Stomach (tissue), 9 donors: ENCODE results near the gene AKAP7. TPM values are rescaled to one million over a fixed set of nuclear protein-coding genes. Genes with fewer than 3 reads are reported as not detected.

Source experiments
- DNase-seq, 2 donors: peaks; one replicate each; pipeline versions ENCODE4 v3.0.0 to v3.0.0-alpha.2; 2013 to 2019
- H3K27ac ChIP-seq, 5 donors: fragments of 200-600 bp in 4 of 5; sonication (generic) in 4 of 5; one replicate each; pipeline ENCODE4 v1.5.1; 2013 to 2019; ENCODE audit warnings: mild to moderate bottlenecking in 1 of 5, moderate library complexity in 1 of 5
- H3K27me3 ChIP-seq, 3 donors: fragments of 200-600 bp; sonication (generic); one replicate each; pipeline ENCODE4 v1.5.1; 2017 to 2019; ENCODE audit warnings: mixed run types in 1 of 3
- H3K36me3 ChIP-seq, 4 donors: fragments of 200-600 bp; sonication (generic); 1 replicate in 3 of 4; 2 replicates in 1 of 4; pipeline ENCODE4 v1.5.1; 2016 to 2019
- H3K4me1 ChIP-seq, 4 donors: fragments of 200-600 bp; sonication (generic); one replicate each; pipeline ENCODE4 v1.5.1; 2016 to 2019
- H3K4me3 ChIP-seq, 4 donors: fragments of 200-600 bp; sonication (generic) in 3 of 4; one replicate each; pipeline ENCODE4 v1.5.1; 2016 to 2019; ENCODE audit warnings: mild to moderate bottlenecking in 1 of 4
- H3K9me3 ChIP-seq, 4 donors: fragments of 200-600 bp; sonication (generic); one replicate each; pipeline ENCODE4 v1.5.1; 2016 to 2019
- CTCF ChIP-seq, 7 experiments: fragments of 450-650 bp in 4 of 7; fragments of 200-600 bp in 3 of 7; sonication (generic) in 3 of 7; IDR thresholded peaks; one replicate each; pipeline ENCODE4 v1.5.1; 2016 to 2019; ENCODE audit warnings: antibody characterized with exemption in 7 of 7, control low read depth in 2 of 7, mild to moderate bottlenecking in 1 of 7
- EP300 ChIP-seq: sonication (generic); formaldehyde crosslinking; IDR thresholded peaks from one replicate; pipeline ENCODE4 v1.6.1; 2017; ENCODE audit warnings: antibody characterized with exemption
- POLR2A ChIP-seq, 4 donors: fragments of 450-650 bp; IDR thresholded peaks; one replicate each; pipeline ENCODE4 v1.6.1; 2016; ENCODE audit warnings: antibody characterized with exemption in 4 of 4, control low read depth in 2 of 4, mild to moderate bottlenecking in 1 of 4, moderate library complexity in 1 of 4
- POLR2AphosphoS5 ChIP-seq, 3 donors: sonication (generic); formaldehyde crosslinking; IDR thresholded peaks; one replicate each; pipeline ENCODE4 v1.6.1; 2016; ENCODE audit warnings: antibody characterized with exemption in 3 of 3
- WGBS, 5 donors: extraction: QIAGEN DNeasy Blood & Tissue Kit in 3 of 5; methylation state at CpG; one replicate each; pipeline versions ENCODE4 v1.1.5 to v1.1.7; 2013 to 2018; 5-methylcytosine and 5-hydroxymethylcytosine counted together
- intact Hi-C: fragments of 100-400 bp; cut with DNase I; formaldehyde crosslinking; loops from one replicate; pipeline ENCODE4 v1.15.1; 2023; ENCODE audit warnings: low total_unique reads
- polyA plus RNA-seq, 3 donors: library from polyadenylated mRNA; stranded (reverse); fragments of 200-250 nt; gene quantifications; one replicate each; pipeline ENCODE4 v1.2.3, GENCODE V29; 2013
- total RNA-seq, 5 donors: library from RNA; depleted of rRNA; stranded (reverse); fragments of >200 nt; gene quantifications; one replicate each; pipeline versions ENCODE4 v1.1.0 to v1.2.3, GENCODE V29; 2014 to 2016
- donor health status: healthy with polysubstance abuse.
- donor health status: Bipolar disorder and iron deficiency.
- donor health status: healthy.

The AKAP7 gene
- total and polyA plus RNA-seq, 8 donors, result 1.3 to 59.5 (median 4.6) TPM

- Histone ChIP-seq H3K9me3 (no peaks in the 10 kb centered on the region), H3K27me3 (no peaks in the 10 kb centered on the region), H3K4me1 (no peaks in the 10 kb centered on the region), H3K27ac (no peak overlapping the region), H3K4me3 (no peak overlapping the region), H3K36me3 (peaks cover 0 to 12% (median 7%) of the 10 kb centered on the region in 4 donors)
- TF ChIP-seq EP300, result no peak
- no peak for TF ChIP-seq POLR2A (IDR thresholded peaks at IDR 0.05)
- TF ChIP-seq POLR2AphosphoS5 (IDR thresholded peaks at IDR 0.05), result no peak
- no peak for TF ChIP-seq CTCF (IDR thresholded peaks at IDR 0.05)
- intact Hi-C loops, result no loop called here
- WGBS, 5 donors, result 82 to 92% (median 88%) methylated on average over 5 of the region's 5 CpGs
- DNase-seq, result no peak
Observed at GRCh38 chr6:131282365-131282764, 147.1 kb downstream of the AKAP7 start.

- TF ChIP-seq EP300 (no peak), POLR2AphosphoS5 (IDR thresholded peaks at IDR 0.05) (no peak), POLR2A (IDR thresholded peaks at IDR 0.05) (no peak), CTCF (IDR thresholded peaks at IDR 0.05) (no peak)
- H3K4me1 ChIP-seq, result no peaks in the 10 kb centered on the region
- no peaks in the 10 kb centered on the region for H3K27me3 ChIP-seq
- H3K27ac ChIP-seq, result no peak overlapping the region
- H3K4me3 ChIP-seq, result no peak overlapping the region
- 87 to 93% (median 91%) methylated on average over 7 of the region's 7 CpGs for WGBS, 5 donors
- no peaks in the 10 kb centered on the region for H3K9me3 ChIP-seq
- no peak for DNase-seq
- peaks cover 0 to 12% (median 7%) of the 10 kb centered on the region in 4 donors for H3K36me3 ChIP-seq
- intact Hi-C loops, result no loop called here
Observed at GRCh38 chr6:131283466-131284175, 148.4 kb downstream of the AKAP7 start.

- Histone ChIP-seq H3K9me3 (no peaks in the 10 kb centered on the region), H3K4me3 (no peak overlapping the region), H3K4me1 (no peaks in the 10 kb centered on the region), H3K36me3 (peaks cover 0 to 12% (median 7%) of the 10 kb centered on the region in 4 donors), H3K27ac (no peak overlapping the region), H3K27me3 (no peaks in the 10 kb centered on the region)
- 78 to 90% (median 87%) methylated on average over 1 of the region's 1 CpG for WGBS, 5 donors
- intact Hi-C loops, result no loop called here
- DNase-seq, result no peak
- no peak for TF ChIP-seq POLR2AphosphoS5 (IDR thresholded peaks at IDR 0.05)
- TF ChIP-seq POLR2A (IDR thresholded peaks at IDR 0.05), result no peak
- no peak for TF ChIP-seq CTCF (IDR thresholded peaks at IDR 0.05)
- no peak for TF ChIP-seq EP300
Observed at GRCh38 chr6:131285548-131285947, 150.3 kb downstream of the AKAP7 start.

- DNase-seq, result no peak
- Histone ChIP-seq H3K4me1 (no peaks in the 10 kb centered on the region), H3K27me3 (no peaks in the 10 kb centered on the region), H3K9me3 (no peaks in the 10 kb centered on the region), H3K27ac (no peak overlapping the region), H3K4me3 (no peak overlapping the region), H3K36me3 (peaks cover 0 to 11% (median 7%) of the 10 kb centered on the region in 4 donors)
- 94 to 99% (median 96%) methylated on average over 2 of the region's 2 CpGs for WGBS, 5 donors
- TF ChIP-seq POLR2A (IDR thresholded peaks at IDR 0.05) (no peak), CTCF (IDR thresholded peaks at IDR 0.05) (no peak), POLR2AphosphoS5 (IDR thresholded peaks at IDR 0.05) (no peak), EP300 (no peak)
- intact Hi-C loops, result no loop called here
Observed at GRCh38 chr6:131286469-131287040, 151.3 kb downstream of the AKAP7 start.
